T1000 (cell line): ENCODE data around the gene PLIN4.
A peak's percentile ranks its signal among the peaks of the same experiment; 100 is the strongest.

Source experiments
- DNase-seq: peaks from one replicate; lab custom pipeline; 2025; ENCODE audit warnings: mixed read lengths; lab: John Stamatoyannopoulos, UW

PLIN4 gene

GRCh38 chr19:4491446-4491845, 26.8 kb downstream of the PLIN4 start:
- DNase-seq: no peak

GRCh38 chr19:4488496-4488895, 29.8 kb downstream of the PLIN4 start:
- no peak for DNase-seq

GRCh38 chr19:4487572-4487971, 30.7 kb downstream of the PLIN4 start:
- DNase-seq: no peak

- DNase-seq: no peak
Observed at GRCh38 chr19:4483385-4483784, 34.9 kb downstream of the PLIN4 start.

- DNase-seq: no peak
Observed at GRCh38 chr19:4482721-4483364, 35.4 kb downstream of the PLIN4 start.

- no peak for DNase-seq
Observed at GRCh38 chr19:4477034-4477801, 41.1 kb downstream of the PLIN4 start.

- peak; percentile 28 for DNase-seq
Observed at GRCh38 chr19:4474514-4475022, 43.7 kb downstream of the PLIN4 start.

- no peak for DNase-seq
Observed at GRCh38 chr19:4473763-4474513, 44.3 kb downstream of the PLIN4 start.

- no peak for DNase-seq
Observed at GRCh38 chr19:4473011-4473762, 45.1 kb downstream of the PLIN4 start.

- DNase-seq: no peak
Observed at GRCh38 chr19:4472174-4472974, 45.9 kb downstream of the PLIN4 start, which contains the start of gene HDGFL2. TSS of gene HDGFL2 (plus strand) at chr19:4472297. CDS start at chr19:4472351, 54 bp downstream.

- peak; percentile 99 for DNase-seq
Observed at GRCh38 chr19:4471403-4472173, 46.7 kb downstream of the PLIN4 start.

GRCh38 chr19:4467835-4468234, 50.5 kb downstream of the PLIN4 start:
- no peak for DNase-seq

GRCh38 chr19:4464815-4465581, 53.3 kb downstream of the PLIN4 start:
- DNase-seq: no peak

- peak; percentile 95 for DNase-seq
Observed at GRCh38 chr19:4457654-4458395, 60.5 kb downstream of the PLIN4 start, which contains the start of gene UBXN6. TSS of gene UBXN6 (minus strand) at chr19:4457794. CDS start at chr19:4457697, 97 bp downstream.

GRCh38 chr19:4456843-4457653, 61.2 kb downstream of the PLIN4 start:
- DNase-seq: no peak

GRCh38 chr19:4456476-4456842, 61.8 kb downstream of the PLIN4 start:
- no peak for DNase-seq

GRCh38 chr19:4455719-4456475, 62.4 kb downstream of the PLIN4 start:
- peak; percentile 24 for DNase-seq
